HepG2 (cell line): Measurements from ENCODE around the gene OGG1. TPM values are rescaled to one million over a fixed set of nuclear protein-coding genes. Genes with fewer than 3 reads are reported as not detected.
A peak's percentile ranks its signal among the peaks of the same experiment; 100 is the strongest.

Experiments used
- FLYWCH1 ChIP-seq: sonication (generic); formaldehyde crosslinking; IDR thresholded peaks from 2 replicates; pipeline ENCODE4 v1.8.1; 2023; ENCODE audit warnings: mild to moderate bottlenecking, missing genetic modification reagents
- HOXA7 ChIP-seq: sonication (generic); formaldehyde crosslinking; IDR thresholded peaks from 2 replicates; pipeline ENCODE4 v1.8.1; 2022; ENCODE audit warnings: mild to moderate bottlenecking, missing genetic modification reagents, moderate library complexity
- MEIS1 ChIP-seq: sonication (generic); formaldehyde crosslinking; IDR thresholded peaks from 2 replicates; pipeline ENCODE4 v1.9.0; 2021; ENCODE audit warnings: mild to moderate bottlenecking, missing genetic modification reagents, moderate library complexity, borderline replicate concordance
- REL ChIP-seq: sonication (generic); formaldehyde crosslinking; conservative IDR thresholded peaks from 2 replicates; pipeline ENCODE4 v1.8.0; 2022; ENCODE audit warnings: mild to moderate bottlenecking, missing genetic modification reagents, moderate library complexity
- STAG1 ChIP-seq: sonication (generic); formaldehyde crosslinking; IDR thresholded peaks from 2 replicates; pipeline ENCODE4 v1.4.0; 2020; ENCODE audit warnings: missing genetic modification reagents
- TOE1 ChIP-seq: sonication (generic); formaldehyde crosslinking; IDR thresholded peaks from 2 replicates; pipeline ENCODE4 v1.4.0; 2020; ENCODE audit warnings: mild to moderate bottlenecking, missing genetic modification reagents
- U2AF1 ChIP-seq: fragments of 200-400 bp; formaldehyde crosslinking; optimal IDR thresholded peaks from 2 replicates; pipeline ENCODE3; 2017; ENCODE audit warnings: mild to moderate bottlenecking, low read depth, low read length
- ZMYM4 ChIP-seq: sonication (generic); formaldehyde crosslinking; IDR thresholded peaks from 2 replicates; pipeline ENCODE4 v1.8.1; 2023; ENCODE audit warnings: mild to moderate bottlenecking, missing genetic modification reagents
- ZNF501 ChIP-seq: sonication (generic); formaldehyde crosslinking; IDR thresholded peaks from 2 replicates; pipeline ENCODE4 v1.5.1; 2020; ENCODE audit warnings: mild to moderate bottlenecking, moderate library complexity, missing genetic modification reagents
- polyA plus RNA-seq, 8 experiments: library from polyadenylated mRNA; depleted of rRNA in 3 of 8; stranded (reverse) in 7 of 8; unstranded in 1 of 8; fragments of >200 nt; fragmentation: Illumina TruSeq in 4 of 8; extraction: Trizol in 4 of 8; gene quantifications; 2 replicates each; pipeline versions ENCODE4 v1.2.1 to v1.2.3, GENCODE V29; 2011 to 2016; ENCODE audit warnings: low read depth in 4 of 8, missing spikeins in 1 of 8, mixed read lengths in 1 of 8; ENCODE audit not compliant: insufficient read depth in 1 of 8
- total RNA-seq, 5 experiments: library from RNA; depleted of rRNA; stranded (reverse); fragments of >200 nt; fragmentation: Illumina TruSeq; extraction: Trizol; gene quantifications; 2 replicates each; pipeline ENCODE4 v1.2.3, GENCODE V29; 2016; ENCODE audit warnings: low read depth in 1 of 5
- TF ChIP-seq, protein P1 (sequence below): sonication (generic); formaldehyde crosslinking; IDR thresholded peaks from 2 replicates; pipeline ENCODE4 v1.9.0; 2021; ENCODE audit warnings: missing genetic modification reagents, mild to moderate bottlenecking, borderline replicate concordance
- TF ChIP-seq, protein P2 (sequence below): sonication (generic); formaldehyde crosslinking; IDR thresholded peaks from 2 replicates; pipeline ENCODE4 v1.8.0; 2022; ENCODE audit warnings: mild to moderate bottlenecking, missing genetic modification reagents; ENCODE audit not compliant: insufficient replicate concordance
- TF ChIP-seq, protein P3 (sequence below): sonication (generic); formaldehyde crosslinking; IDR thresholded peaks from 2 replicates; pipeline ENCODE4 v1.8.1; 2023; ENCODE audit warnings: mild to moderate bottlenecking, missing genetic modification reagents
- TF ChIP-seq, protein P4 (sequence below): sonication (generic); formaldehyde crosslinking; IDR thresholded peaks from 2 replicates; pipeline ENCODE4 v1.4.0; 2020; ENCODE audit warnings: missing genetic modification reagents
- TF ChIP-seq, protein P5 (sequence below): sonication (generic); formaldehyde crosslinking; IDR thresholded peaks from 2 replicates; pipeline ENCODE4 v1.5.0; 2020; ENCODE audit warnings: mild to moderate bottlenecking, missing genetic modification reagents

The OGG1 gene
- total and polyA plus RNA-seq, 2 of the 13 experiments (the other 11 are each of a cell fraction or from before 2014, with no cell fraction given): 28.7 to 33.2 TPM

DNA sequence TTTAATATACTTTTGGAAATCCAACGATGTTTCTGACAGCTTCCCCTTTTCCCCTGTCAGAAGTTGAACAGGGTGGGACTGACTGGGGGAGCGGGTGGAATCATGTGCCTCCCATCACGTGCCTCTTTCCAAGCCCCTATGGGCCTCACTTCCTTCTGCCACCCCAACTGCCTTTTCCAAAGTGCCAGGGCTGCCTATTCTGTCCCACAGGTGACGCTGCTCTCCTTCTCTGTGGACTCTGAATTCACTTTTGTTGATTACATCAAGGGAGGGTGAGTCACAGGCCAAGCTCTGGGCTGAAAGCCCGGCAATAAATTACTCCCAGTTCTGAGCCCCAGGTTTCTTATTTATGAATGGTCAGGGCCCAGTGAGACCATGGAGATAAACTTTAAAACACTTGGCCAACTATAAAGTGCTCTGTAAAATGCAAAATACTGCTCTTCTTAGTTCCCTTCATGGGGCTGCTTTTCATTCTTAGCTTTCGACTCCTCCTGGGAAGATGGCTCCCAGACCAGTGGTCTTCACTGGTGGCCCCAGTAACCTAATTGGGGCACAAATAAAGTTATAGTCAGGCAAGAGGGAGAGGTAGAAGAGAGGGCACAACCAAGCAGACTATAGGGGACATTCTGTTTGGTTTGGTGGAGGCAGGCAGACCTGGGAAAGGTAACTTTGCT lies 33.9 kb upstream of the OGG1 start (continued):
- TF ChIP-seq, protein P1, sequence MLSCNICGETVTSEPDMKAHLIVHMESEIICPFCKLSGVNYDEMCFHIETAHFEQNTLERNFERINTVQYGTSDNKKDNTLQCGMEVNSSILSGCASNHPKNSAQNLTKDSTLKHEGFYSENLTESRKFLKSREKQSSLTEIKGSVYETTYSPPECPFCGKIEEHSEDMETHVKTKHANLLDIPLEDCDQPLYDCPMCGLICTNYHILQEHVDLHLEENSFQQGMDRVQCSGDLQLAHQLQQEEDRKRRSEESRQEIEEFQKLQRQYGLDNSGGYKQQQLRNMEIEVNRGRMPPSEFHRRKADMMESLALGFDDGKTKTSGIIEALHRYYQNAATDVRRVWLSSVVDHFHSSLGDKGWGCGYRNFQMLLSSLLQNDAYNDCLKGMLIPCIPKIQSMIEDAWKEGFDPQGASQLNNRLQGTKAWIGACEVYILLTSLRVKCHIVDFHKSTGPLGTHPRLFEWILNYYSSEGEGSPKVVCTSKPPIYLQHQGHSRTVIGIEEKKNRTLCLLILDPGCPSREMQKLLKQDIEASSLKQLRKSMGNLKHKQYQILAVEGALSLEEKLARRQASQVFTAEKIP (CRISPR knock-in tag): no peak
- TF ChIP-seq, protein P2, sequence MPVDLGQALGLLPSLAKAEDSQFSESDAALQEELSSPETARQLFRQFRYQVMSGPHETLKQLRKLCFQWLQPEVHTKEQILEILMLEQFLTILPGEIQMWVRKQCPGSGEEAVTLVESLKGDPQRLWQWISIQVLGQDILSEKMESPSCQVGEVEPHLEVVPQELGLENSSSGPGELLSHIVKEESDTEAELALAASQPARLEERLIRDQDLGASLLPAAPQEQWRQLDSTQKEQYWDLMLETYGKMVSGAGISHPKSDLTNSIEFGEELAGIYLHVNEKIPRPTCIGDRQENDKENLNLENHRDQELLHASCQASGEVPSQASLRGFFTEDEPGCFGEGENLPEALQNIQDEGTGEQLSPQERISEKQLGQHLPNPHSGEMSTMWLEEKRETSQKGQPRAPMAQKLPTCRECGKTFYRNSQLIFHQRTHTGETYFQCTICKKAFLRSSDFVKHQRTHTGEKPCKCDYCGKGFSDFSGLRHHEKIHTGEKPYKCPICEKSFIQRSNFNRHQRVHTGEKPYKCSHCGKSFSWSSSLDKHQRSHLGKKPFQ (CRISPR knock-in tag): no peak
- TF ChIP-seq MEIS1 (CRISPR knock-in tag) (no peak), HOXA7 (CRISPR knock-in tag) (no peak), TOE1 (CRISPR knock-in tag) (no peak), FLYWCH1 (CRISPR knock-in tag) (no peak), ZNF501 (no peak), REL (no peak), U2AF1 (no peak), STAG1 (peak; percentile 89), ZMYM4 (CRISPR knock-in tag) (no peak)
- TF ChIP-seq, protein P3, sequence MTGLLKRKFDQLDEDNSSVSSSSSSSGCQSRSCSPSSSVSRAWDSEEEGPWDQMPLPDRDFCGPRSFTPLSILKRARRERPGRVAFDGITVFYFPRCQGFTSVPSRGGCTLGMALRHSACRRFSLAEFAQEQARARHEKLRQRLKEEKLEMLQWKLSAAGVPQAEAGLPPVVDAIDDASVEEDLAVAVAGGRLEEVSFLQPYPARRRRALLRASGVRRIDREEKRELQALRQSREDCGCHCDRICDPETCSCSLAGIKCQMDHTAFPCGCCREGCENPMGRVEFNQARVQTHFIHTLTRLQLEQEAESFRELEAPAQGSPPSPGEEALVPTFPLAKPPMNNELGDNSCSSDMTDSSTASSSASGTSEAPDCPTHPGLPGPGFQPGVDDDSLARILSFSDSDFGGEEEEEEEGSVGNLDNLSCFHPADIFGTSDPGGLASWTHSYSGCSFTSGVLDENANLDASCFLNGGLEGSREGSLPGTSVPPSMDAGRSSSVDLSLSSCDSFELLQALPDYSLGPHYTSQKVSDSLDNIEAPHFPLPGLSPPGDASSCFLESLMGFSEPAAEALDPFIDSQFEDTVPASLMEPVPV (CRISPR knock-in tag): no peak
- TF ChIP-seq, protein P4, sequence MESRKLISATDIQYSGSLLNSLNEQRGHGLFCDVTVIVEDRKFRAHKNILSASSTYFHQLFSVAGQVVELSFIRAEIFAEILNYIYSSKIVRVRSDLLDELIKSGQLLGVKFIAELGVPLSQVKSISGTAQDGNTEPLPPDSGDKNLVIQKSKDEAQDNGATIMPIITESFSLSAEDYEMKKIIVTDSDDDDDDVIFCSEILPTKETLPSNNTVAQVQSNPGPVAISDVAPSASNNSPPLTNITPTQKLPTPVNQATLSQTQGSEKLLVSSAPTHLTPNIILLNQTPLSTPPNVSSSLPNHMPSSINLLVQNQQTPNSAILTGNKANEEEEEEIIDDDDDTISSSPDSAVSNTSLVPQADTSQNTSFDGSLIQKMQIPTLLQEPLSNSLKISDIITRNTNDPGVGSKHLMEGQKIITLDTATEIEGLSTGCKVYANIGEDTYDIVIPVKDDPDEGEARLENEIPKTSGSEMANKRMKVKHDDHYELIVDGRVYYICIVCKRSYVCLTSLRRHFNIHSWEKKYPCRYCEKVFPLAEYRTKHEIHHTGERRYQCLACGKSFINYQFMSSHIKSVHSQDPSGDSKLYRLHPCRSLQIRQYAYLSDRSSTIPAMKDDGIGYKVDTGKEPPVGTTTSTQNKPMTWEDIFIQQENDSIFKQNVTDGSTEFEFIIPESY (CRISPR knock-in tag): 0 out of 2 replicates have a peak, but pooled peaks have one; percentile 9
- TF ChIP-seq, protein P5, sequence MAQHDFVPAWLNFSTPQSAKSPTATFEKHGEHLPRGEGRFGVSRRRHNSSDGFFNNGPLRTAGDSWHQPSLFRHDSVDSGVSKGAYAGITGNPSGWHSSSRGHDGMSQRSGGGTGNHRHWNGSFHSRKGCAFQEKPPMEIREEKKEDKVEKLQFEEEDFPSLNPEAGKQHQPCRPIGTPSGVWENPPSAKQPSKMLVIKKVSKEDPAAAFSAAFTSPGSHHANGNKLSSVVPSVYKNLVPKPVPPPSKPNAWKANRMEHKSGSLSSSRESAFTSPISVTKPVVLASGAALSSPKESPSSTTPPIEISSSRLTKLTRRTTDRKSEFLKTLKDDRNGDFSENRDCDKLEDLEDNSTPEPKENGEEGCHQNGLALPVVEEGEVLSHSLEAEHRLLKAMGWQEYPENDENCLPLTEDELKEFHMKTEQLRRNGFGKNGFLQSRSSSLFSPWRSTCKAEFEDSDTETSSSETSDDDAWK (CRISPR knock-in tag): no peak
